Measurements from ENCODE around the gene DDAH1. TPM values are rescaled to one million over a fixed set of nuclear protein-coding genes. Genes with fewer than 3 reads are reported as not detected.

DDAH1 gene
- total RNA-seq, 1 experiment from 2014 or later = 65.9 TPM

GRCh38 chr1:85276215-85276977, 188.6 kb downstream of the DDAH1 start, which contains the start of gene BCL10:
Gene BCL10 (minus strand): TSS chr1:85276632. CDS start chr1:85276352, 280 bp downstream.
- ATAC-seq = peak; percentile 92
- TF ChIP-seq CTCF (conservative IDR thresholded peaks at IDR 0.05; ENCODE audit: low read depth, low read length) (no peak), EZH2 (IDR thresholded peaks at IDR 0.05; ENCODE audit: low read length, unreplicated experiment) (no peak), EZH2phosphoT487 (IDR thresholded peaks at IDR 0.05; ENCODE audit: borderline replicate concordance, low read length) (no peak)
- Histone ChIP-seq H3K27ac (ENCODE audit: low read length) (peak within 1 kb of the TSS; percentile 66), H3K4me2 (ENCODE audit: low read length) (peak within 1 kb of the TSS; percentile 88), H3K79me2 (ENCODE audit: low read length) (peaks cover 49% of the 10 kb centered on the region), H2AFZ (ENCODE audit: low read length) (peak within 1 kb of the TSS; percentile 58), H4K20me1 (ENCODE audit: low read length) (peaks cover 30% of the 10 kb centered on the region), H3K27me3 (ENCODE audit: low read length) (no peaks in the 10 kb centered on the region), H3K9me2 (replicated peaks; ENCODE audit: low read length) (no peaks in the 10 kb centered on the region), H3K4me3 (ENCODE audit: low read length) (peak within 1 kb of the TSS; percentile 89), H3F3A (ENCODE audit: low read length, unreplicated experiment) (no peaks in the 10 kb centered on the region), H3K36me3 (ENCODE audit: low read depth, low read length) (peaks cover 20% of the 10 kb centered on the region), H3K9ac (ENCODE audit: low read length) (peak within 1 kb of the TSS; percentile 84), H3K4me1 (ENCODE audit: insufficient read depth, low read length) (peaks cover 45% of the 10 kb centered on the region), H3K9me3 (ENCODE audit: low read length) (no peaks in the 10 kb centered on the region)
- ChIA-PET CTCF (interaction anchor here (0.6 to 1.7 kb wide), 4 partner anchors 17 to 324 kb away, joined by 3 to 7 read pairs (median 4); partner anchors contain the start of gene C1orf52), POLR2A (ENCODE audit: unreplicated experiment) (interaction anchor here (0.5 to 1.3 kb wide), 11 partner anchors 13 to 388 kb away, joined by 3 to 9 read pairs (median 4); partner anchors contain the start of gene CCN1)
- peak; percentile 99 for DNase-seq
- no TSS peak for BruUV-seq (replicated peaks)
- intact Hi-C loops (cut with micrococcal nuclease) = loop anchor here (1.0 kb wide), 1 partner anchor 21 kb away; no protein-coding TSS in a partner anchor

DNA sequence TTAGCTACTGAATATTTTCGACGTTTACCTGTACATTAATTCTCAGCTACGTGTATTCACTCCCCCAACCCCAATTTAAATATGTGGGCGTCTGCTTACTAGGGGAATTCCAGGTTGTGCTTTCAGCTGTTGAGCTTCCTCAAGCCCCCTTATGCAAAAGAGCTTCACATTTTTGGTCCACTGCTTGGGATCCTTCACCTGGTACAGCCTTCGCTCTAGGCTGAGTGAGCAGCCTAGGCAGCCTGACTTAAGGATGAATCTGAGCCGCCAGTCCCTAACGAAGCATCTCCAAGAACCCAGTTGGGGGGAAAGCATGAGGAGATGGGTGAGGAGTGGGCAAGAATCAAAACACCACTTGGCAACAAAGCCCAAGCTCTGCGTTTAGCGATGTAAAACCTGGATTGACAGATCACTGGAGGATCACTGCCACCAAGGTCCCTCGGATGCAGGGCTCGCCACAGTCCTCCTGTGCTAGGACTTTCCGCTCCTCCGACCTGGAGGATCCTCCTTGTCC, 189.2 kb downstream of the DDAH1 start:
- ATAC-seq = no peak
- H3K4me2 ChIP-seq (ENCODE audit: low read length) = peak overlapping the region; percentile 88
- ChIA-PET POLR2A (ENCODE audit: unreplicated experiment) (interaction anchor here (0.5 to 1.3 kb wide), 3 partner anchors 20 to 23 kb away, joined by 3 to 9 read pairs (median 4); no protein-coding TSS in a partner anchor), CTCF (interaction anchor here (1.7 kb wide), 1 partner anchor 17 kb away, joined by 7 read pairs; the partner anchor contains the start of gene C1orf52)
- no peak for DNase-seq
- peak overlapping the region; percentile 66 for H3K27ac ChIP-seq (ENCODE audit: low read length)
- intact Hi-C loops (cut with micrococcal nuclease) = loop anchor here (1.0 kb wide), 1 partner anchor 22 kb away; no protein-coding TSS in a partner anchor
- BruUV-seq (replicated peaks) = TSS peak; percentile 55
- peaks cover 55% of the 10 kb centered on the region for H3K79me2 ChIP-seq (ENCODE audit: low read length)
- peaks cover 26% of the 10 kb centered on the region for H3K36me3 ChIP-seq (ENCODE audit: low read depth, low read length)
- H3K9me2 ChIP-seq (replicated peaks; ENCODE audit: low read length) = no peaks in the 10 kb centered on the region
- H3K9me3 ChIP-seq (ENCODE audit: low read length) = no peaks in the 10 kb centered on the region
- H3K27me3 ChIP-seq (ENCODE audit: low read length) = no peaks in the 10 kb centered on the region
- peak overlapping the region; percentile 58 for H2AFZ ChIP-seq (ENCODE audit: low read length)
- H3K4me3 ChIP-seq (ENCODE audit: low read length) = peak overlapping the region; percentile 89
- H3K4me1 ChIP-seq (ENCODE audit: insufficient read depth, low read length) = peaks cover 45% of the 10 kb centered on the region
- TF ChIP-seq CTCF (conservative IDR thresholded peaks at IDR 0.05; ENCODE audit: low read depth, low read length) = no peak
- TF ChIP-seq EZH2phosphoT487 (IDR thresholded peaks at IDR 0.05; ENCODE audit: borderline replicate concordance, low read length) = no peak
- TF ChIP-seq EZH2 (IDR thresholded peaks at IDR 0.05; ENCODE audit: low read length, unreplicated experiment) = no peak
- H3F3A ChIP-seq (ENCODE audit: low read length, unreplicated experiment) = no peaks in the 10 kb centered on the region
- H4K20me1 ChIP-seq (ENCODE audit: low read length) = peaks cover 30% of the 10 kb centered on the region
- H3K9ac ChIP-seq (ENCODE audit: low read length) = peak overlapping the region; percentile 84

All from PC-3 (cell line).